Esophagus squamous epithelium (tissue), 5 donors: ENCODE results near the gene BOD1L1. TPM values are rescaled to one million over a fixed set of nuclear protein-coding genes. Genes with fewer than 3 reads are reported as not detected.
A peak's percentile ranks its signal among the peaks of the same experiment; 100 is the strongest.

Experiments used
- DNase-seq: peaks from one replicate; lab custom pipeline; 2025; lab: John Stamatoyannopoulos, UW
- H3K27ac ChIP-seq, 4 donors: fragments of 200-600 bp; sonication (generic); one replicate each; pipeline ENCODE4 v1.5.1; 2016 to 2019; ENCODE audit warnings: mild to moderate bottlenecking in 1 of 4
- H3K27me3 ChIP-seq, 4 donors: fragments of 200-600 bp; sonication (generic); 1 replicate in 3 of 4; 2 replicates in 1 of 4; pipeline versions ENCODE4 v1.5.1 to v1.6.0; 2017 to 2021; ENCODE audit warnings: antibody characterized with exemption in 1 of 4
- H3K36me3 ChIP-seq, 3 donors: fragments of 200-600 bp; sonication (generic); one replicate each; pipeline ENCODE4 v1.5.1; 2016 to 2019
- H3K4me1 ChIP-seq, 3 donors: fragments of 200-600 bp; sonication (generic); one replicate each; pipeline ENCODE4 v1.5.1; 2017 to 2019
- H3K4me3 ChIP-seq, 4 donors: fragments of 200-600 bp; sonication (generic); 1 replicate in 3 of 4; 2 replicates in 1 of 4; pipeline ENCODE4 v1.5.1; 2016 to 2019; ENCODE audit warnings: mild to moderate bottlenecking in 2 of 4, moderate library complexity in 1 of 4
- H3K9me3 ChIP-seq, 3 donors: fragments of 200-600 bp; sonication (generic); one replicate each; pipeline ENCODE4 v1.5.1; 2016 to 2019
- POLR2A ChIP-seq, 4 donors: fragments of 450-650 bp; IDR thresholded peaks; one replicate each; pipeline ENCODE4 v1.6.1; 2017; ENCODE audit warnings: antibody characterized with exemption in 4 of 4, mild to moderate bottlenecking in 4 of 4, moderate library complexity in 3 of 4
- WGBS, 2 donors: methylation state at CpG; one replicate each; pipeline ENCODE4 v1.1.5; 2018; 5-methylcytosine and 5-hydroxymethylcytosine counted together
- intact Hi-C: fragments of 100-400 bp; cut with DNase I; formaldehyde crosslinking; loops from one replicate; pipeline ENCODE4 v1.15.0; 2022
- total RNA-seq, 4 donors: library from RNA; depleted of rRNA; stranded (reverse); fragments of >200 nt; gene quantifications; one replicate each; pipeline ENCODE4 v1.1.0, GENCODE V29; 2016
- TF ChIP-seq, protein P1 (sequence below), 6 experiments: fragments of 450-650 bp in 4 of 6; fragments of 200-600 bp in 2 of 6; sonication (generic) in 2 of 6; IDR thresholded peaks; one replicate each; pipeline ENCODE4 v1.5.1; 2016 to 2019; ENCODE audit warnings: antibody characterized with exemption in 6 of 6, mild to moderate bottlenecking in 4 of 6, moderate library complexity in 4 of 6
- donor health status: DM: yes; HTN: yes; CAD: no.

The BOD1L1 gene
- total RNA-seq, 4 donors from 2014 or later, result 15.0 to 37.0 (median 25.6) TPM

DNA sequence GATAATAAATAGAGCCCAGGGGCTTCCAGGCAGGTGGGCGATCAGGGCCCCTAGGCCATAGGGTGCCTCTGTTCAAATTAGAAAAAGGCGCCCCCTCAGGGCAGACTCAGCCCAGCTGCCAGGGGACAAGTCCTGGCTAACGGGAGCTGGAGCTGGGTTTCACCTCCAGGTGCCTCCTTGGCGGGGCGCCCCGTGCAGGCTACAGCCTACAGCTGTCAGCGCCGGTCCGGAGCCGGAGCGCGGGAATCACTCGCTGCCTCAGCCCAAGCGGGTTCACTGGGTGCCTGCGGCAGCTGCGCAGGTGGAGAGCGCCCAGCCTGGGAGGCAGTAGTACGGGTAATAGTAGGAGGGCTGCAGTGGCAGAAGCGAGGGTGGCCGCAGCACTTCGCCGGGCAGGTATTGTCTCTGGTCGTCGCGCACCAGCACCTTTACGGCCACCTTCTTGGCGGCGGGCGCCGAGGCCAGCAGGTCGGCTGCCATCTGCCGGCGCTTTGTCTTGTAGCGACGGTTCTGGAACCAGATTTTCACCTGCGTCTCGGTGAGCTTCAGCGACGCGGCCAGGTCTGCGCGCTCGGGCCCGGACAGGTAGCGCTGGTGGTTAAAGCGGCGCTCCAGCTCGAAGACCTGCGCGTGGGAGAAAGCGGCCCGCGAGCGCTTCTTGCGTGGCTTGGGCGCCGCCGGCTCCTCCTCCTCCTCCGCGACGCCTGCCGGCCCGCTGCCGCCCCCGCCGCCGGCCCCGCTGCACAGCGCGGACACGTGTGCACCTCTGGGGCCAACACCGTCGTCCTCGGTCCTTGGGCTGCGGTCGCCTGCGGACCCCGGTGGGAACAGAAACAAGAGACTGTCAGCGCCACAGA is 85.6 kb downstream of the BOD1L1 start:
- peaks cover 48 to 100% (median 88%) of the 10 kb centered on the region in 4 donors for H3K27me3 ChIP-seq
- H3K36me3 ChIP-seq, result no peaks in the 10 kb centered on the region
- no peak overlapping the region for H3K27ac ChIP-seq
- TF ChIP-seq, protein P1, sequence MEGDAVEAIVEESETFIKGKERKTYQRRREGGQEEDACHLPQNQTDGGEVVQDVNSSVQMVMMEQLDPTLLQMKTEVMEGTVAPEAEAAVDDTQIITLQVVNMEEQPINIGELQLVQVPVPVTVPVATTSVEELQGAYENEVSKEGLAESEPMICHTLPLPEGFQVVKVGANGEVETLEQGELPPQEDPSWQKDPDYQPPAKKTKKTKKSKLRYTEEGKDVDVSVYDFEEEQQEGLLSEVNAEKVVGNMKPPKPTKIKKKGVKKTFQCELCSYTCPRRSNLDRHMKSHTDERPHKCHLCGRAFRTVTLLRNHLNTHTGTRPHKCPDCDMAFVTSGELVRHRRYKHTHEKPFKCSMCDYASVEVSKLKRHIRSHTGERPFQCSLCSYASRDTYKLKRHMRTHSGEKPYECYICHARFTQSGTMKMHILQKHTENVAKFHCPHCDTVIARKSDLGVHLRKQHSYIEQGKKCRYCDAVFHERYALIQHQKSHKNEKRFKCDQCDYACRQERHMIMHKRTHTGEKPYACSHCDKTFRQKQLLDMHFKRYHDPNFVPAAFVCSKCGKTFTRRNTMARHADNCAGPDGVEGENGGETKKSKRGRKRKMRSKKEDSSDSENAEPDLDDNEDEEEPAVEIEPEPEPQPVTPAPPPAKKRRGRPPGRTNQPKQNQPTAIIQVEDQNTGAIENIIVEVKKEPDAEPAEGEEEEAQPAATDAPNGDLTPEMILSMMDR (IDR thresholded peaks at IDR 0.05), result peak in 3 of 6 experiments; percentile 8 to 46 (median 18)
- TF ChIP-seq POLR2A (IDR thresholded peaks at IDR 0.05), result no peak
- DNase-seq, result no peak
- 15 to 60% methylated on average over 1 to 3 of the region's 79 CpGs for WGBS, 2 donors
- peaks cover 0 to 5% (median 0%) of the 10 kb centered on the region in 3 donors for H3K9me3 ChIP-seq
- peak overlapping the region in 2 of 4 donors; percentile 26 to 52 for H3K4me3 ChIP-seq
- peaks cover 34 to 73% (median 37%) of the 10 kb centered on the region in 3 donors for H3K4me1 ChIP-seq
- intact Hi-C loops, result no loop called here

DNA sequence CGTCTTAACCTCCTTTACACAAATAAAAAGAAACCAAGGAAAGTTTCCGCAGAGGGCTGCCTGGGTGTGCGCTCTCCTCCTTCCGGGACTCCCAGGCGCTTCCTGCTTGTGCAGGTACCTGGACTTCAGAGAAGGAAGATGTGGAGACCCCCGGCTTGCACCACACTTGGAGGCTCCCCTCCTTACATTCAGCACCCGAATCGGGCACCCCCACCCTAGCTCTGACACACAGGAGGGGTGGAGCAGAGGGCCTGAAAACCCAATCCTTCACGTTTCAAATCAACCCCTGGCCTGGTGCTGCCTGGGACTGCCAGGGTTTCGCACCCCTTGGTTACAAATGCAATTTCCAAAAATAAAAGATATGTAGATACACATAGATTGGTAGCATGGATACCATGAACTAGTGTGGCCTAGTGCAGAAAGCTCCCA is 86.3 kb downstream of the BOD1L1 start:
- Histone ChIP-seq H3K4me3 (peak overlapping the region in 1 of 4 donors; percentile 4), H3K9me3 (no peaks in the 10 kb centered on the region), H3K27me3 (peaks cover 47 to 100% (median 86%) of the 10 kb centered on the region in 4 donors), H3K36me3 (no peaks in the 10 kb centered on the region), H3K4me1 (peaks cover 30 to 66% (median 34%) of the 10 kb centered on the region in 3 donors), H3K27ac (no peak overlapping the region)
- no peak for DNase-seq
- intact Hi-C loops, result no loop called here
- 31 to 42% methylated on average over 6 to 9 of the region's 10 CpGs for WGBS, 2 donors
- no peak for TF ChIP-seq POLR2A (IDR thresholded peaks at IDR 0.05)
- TF ChIP-seq, protein P1 (IDR thresholded peaks at IDR 0.05), result no peak

DNA sequence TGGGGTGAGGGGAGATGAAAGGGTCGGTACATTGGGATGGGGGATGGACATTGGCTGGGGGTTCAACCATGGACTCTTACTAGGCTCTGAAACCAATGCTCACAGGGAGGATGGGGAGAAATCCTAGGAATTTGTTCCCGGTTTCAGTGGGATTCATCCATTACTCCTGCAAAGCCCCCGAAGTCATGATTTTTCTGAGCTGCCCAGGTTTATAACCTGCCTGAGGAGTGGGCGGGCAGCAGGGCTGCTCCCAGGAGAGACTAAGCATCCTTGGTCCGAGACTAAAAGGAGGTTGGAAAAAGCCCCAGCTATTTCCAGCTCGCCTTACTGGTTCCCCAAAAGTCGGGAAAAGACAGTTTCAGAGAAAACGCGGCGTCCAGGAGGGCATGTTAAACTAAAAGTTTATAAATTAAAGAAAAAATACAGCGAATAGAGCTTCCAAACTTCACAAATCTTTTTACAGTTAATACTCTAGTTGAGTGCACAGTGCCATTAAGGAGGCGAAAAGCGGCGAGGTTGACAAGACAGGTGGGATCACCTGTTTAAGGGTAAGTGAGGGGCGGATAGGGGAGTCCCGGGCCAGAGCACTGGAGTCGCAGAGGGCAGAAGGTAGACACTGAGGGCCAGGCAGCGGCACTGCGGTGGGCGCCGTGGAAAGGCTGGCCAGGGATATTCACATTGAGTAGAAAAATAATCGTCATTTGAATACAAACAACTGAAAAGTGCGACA is 86.9 kb downstream of the BOD1L1 start:
- intact Hi-C loops, result no loop called here
- peak overlapping the region in 1 of 4 donors; percentile 21 for H3K4me3 ChIP-seq
- TF ChIP-seq, protein P1 (IDR thresholded peaks at IDR 0.05), result no peak
- TF ChIP-seq POLR2A (IDR thresholded peaks at IDR 0.05), result no peak
- peaks cover 30 to 71% (median 34%) of the 10 kb centered on the region in 3 donors for H3K4me1 ChIP-seq
- 25 to 34% methylated on average over 23 of the region's 23 CpGs for WGBS, 2 donors
- no peak overlapping the region for H3K27ac ChIP-seq
- H3K9me3 ChIP-seq, result no peaks in the 10 kb centered on the region
- no peaks in the 10 kb centered on the region for H3K36me3 ChIP-seq
- peaks cover 47 to 100% (median 87%) of the 10 kb centered on the region in 4 donors for H3K27me3 ChIP-seq
- DNase-seq, result no peak

DNA sequence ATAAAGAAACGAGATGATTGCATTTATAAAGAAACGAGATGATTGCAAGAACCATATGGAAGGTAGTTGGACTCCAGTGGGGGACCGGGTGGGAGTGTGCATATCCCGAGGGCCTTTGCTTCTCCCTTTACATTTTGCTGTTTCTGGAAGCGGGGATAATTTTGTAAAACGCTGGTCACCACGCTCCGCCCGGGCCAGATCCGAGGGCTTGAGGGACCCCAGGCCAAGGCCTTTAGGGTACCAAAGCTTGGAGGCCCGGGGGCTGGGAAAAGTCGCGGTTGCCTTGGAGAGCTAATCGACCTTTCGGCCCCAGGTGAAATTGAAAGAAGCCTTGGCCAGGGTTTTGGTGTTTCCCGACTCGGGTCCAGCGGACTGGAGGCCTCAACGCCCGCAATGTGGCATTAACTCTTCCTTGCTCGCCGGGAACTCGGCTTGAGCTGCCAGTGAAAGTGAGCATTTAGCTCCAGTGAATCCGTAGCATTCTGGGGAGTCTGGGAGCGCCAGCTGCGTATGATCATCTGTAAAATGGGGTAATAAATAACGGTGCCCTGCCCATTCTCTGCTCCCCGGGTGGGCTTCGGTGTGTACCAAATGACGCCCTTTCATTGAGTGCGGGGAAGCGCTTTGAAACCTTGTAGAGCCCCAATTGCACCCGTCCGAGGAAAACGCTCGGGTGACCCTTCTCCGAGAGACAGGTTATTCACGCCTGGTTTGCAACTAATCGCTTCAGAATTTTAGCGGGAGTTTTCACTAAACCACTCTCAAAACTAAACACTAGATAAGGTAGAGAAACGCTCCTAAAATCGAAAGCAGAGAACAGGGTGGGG is 87.7 kb downstream of the BOD1L1 start:
- H3K36me3 ChIP-seq, result no peaks in the 10 kb centered on the region
- peaks cover 27 to 64% (median 30%) of the 10 kb centered on the region in 3 donors for H3K4me1 ChIP-seq
- TF ChIP-seq, protein P1 (IDR thresholded peaks at IDR 0.05), result no peak
- no peak for TF ChIP-seq POLR2A (IDR thresholded peaks at IDR 0.05)
- DNase-seq, result no peak
- no peak overlapping the region for H3K27ac ChIP-seq
- H3K9me3 ChIP-seq, result no peaks in the 10 kb centered on the region
- peaks cover 46 to 100% (median 86%) of the 10 kb centered on the region in 4 donors for H3K27me3 ChIP-seq
- intact Hi-C loops, result no loop called here
- 19 to 24% methylated on average over 25 to 40 of the region's 42 CpGs for WGBS, 2 donors
- H3K4me3 ChIP-seq, result peak overlapping the region in 1 of 4 donors; percentile 21
